GM23248 (cell line): ENCODE results near the gene NKAIN2. TPM values are rescaled to one million over a fixed set of nuclear protein-coding genes. Genes with fewer than 3 reads are reported as not detected.

Source experiments
- DNase-seq: peaks from one replicate; pipeline ENCODE4 v3.0.0-alpha.2; 2015
- H2AFZ ChIP-seq: fragments of 200-600 bp; sonication (generic); 2 replicates; pipeline ENCODE4 v1.6.1; 2016; ENCODE audit warnings: antibody characterized with exemption
- H3F3A ChIP-seq: fragments of 200-600 bp; sonication (generic); 2 replicates; pipeline ENCODE4 v1.6.1; 2016; ENCODE audit warnings: mild to moderate bottlenecking, antibody characterized with exemption, mixed run types; ENCODE audit not compliant: insufficient read depth
- H3K27ac ChIP-seq: fragments of 200-600 bp; sonication (generic); 2 replicates; pipeline ENCODE4 v1.5.1; 2016; ENCODE audit warnings: mild to moderate bottlenecking
- H3K27me3 ChIP-seq: fragments of 200-600 bp; sonication (generic); replicated peaks from 2 replicates; pipeline ENCODE4 v1.6.1; 2016; ENCODE audit warnings: mild to moderate bottlenecking; ENCODE audit not compliant: insufficient read depth
- H3K36me3 ChIP-seq: fragments of 200-600 bp; sonication (generic); 2 replicates; pipeline ENCODE4 v1.6.1; 2016; ENCODE audit warnings: low read depth, mild to moderate bottlenecking
- H3K4me1 ChIP-seq: fragments of 200-600 bp; sonication (generic); 2 replicates; pipeline ENCODE4 v1.6.1; 2016; ENCODE audit warnings: mild to moderate bottlenecking; ENCODE audit not compliant: insufficient read depth
- H3K4me2 ChIP-seq: fragments of 200-600 bp; sonication (generic); one replicate; pipeline ENCODE4 v1.6.1; 2016; ENCODE audit warnings: mild to moderate bottlenecking; ENCODE audit not compliant: unreplicated experiment
- H3K4me3 ChIP-seq: fragments of 200-600 bp; sonication (generic); 2 replicates; pipeline ENCODE4 v1.5.1; 2016; ENCODE audit warnings: mild to moderate bottlenecking
- H3K79me2 ChIP-seq: fragments of 200-600 bp; sonication (generic); 2 replicates; pipeline ENCODE4 v1.6.1; 2016; ENCODE audit warnings: mild to moderate bottlenecking; ENCODE audit not compliant: insufficient read depth
- H3K9ac ChIP-seq: fragments of 200-600 bp; sonication (generic); 2 replicates; pipeline ENCODE4 v1.6.1; 2016; ENCODE audit warnings: mild to moderate bottlenecking
- H3K9me2 ChIP-seq: fragments of 200-600 bp; sonication (generic); 2 replicates; pipeline ENCODE4 v1.6.1; 2016; ENCODE audit warnings: mixed run types, mild to moderate bottlenecking, moderate library complexity; ENCODE audit not compliant: insufficient read depth
- H3K9me3 ChIP-seq: fragments of 200-600 bp; sonication (generic); one replicate; pipeline ENCODE4 v1.6.1; 2017; ENCODE audit warnings: low read depth
- H4K20me1 ChIP-seq: fragments of 200-600 bp; sonication (generic); 2 replicates; pipeline ENCODE4 v1.6.0; 2016; ENCODE audit not compliant: insufficient read depth
- EZH2 ChIP-seq: fragments of 200-600 bp; sonication (generic); IDR thresholded peaks from 2 replicates; pipeline ENCODE4 v1.6.1; 2018; ENCODE audit warnings: antibody characterized with exemption, mild to moderate bottlenecking; ENCODE audit not compliant: insufficient read depth, poor library complexity, severe bottlenecking
- EZH2phosphoT487 ChIP-seq: fragments of 200-600 bp; sonication (generic); IDR thresholded peaks from 2 replicates; pipeline ENCODE4 v1.6.1; 2018; ENCODE audit warnings: antibody characterized with exemption, moderate library complexity, mild to moderate bottlenecking, low read depth; ENCODE audit not compliant: insufficient read depth
- WGBS, 2 experiments: methylation state at CpG; one replicate each; pipeline ENCODE4 v1.1.6; 2015 to 2017; ENCODE audit warnings: low lambda C conversion rate in 2 of 2, low coverage in 1 of 2; ENCODE audit errors: missing lambda C conversion rate in 2 of 2; 5-methylcytosine and 5-hydroxymethylcytosine counted together
- in situ Hi-C: fragments of 300-500 bp; cut with MboI; formaldehyde crosslinking; loops from 2 replicates; pipeline ENCODE4 v1.15.0; 2020
- polyA plus RNA-seq: library from polyadenylated mRNA; unstranded; fragments of >200 nt; fragmentation: Nextera tagmentation; extraction: Ambion mirVana; gene quantifications from 2 replicates; pipeline ENCODE4 v1.2.1, GENCODE V29; 2016
- total RNA-seq: library from RNA; depleted of rRNA; stranded (reverse); fragments of >200 nt; shearing (Covaris generic); gene quantifications from 2 replicates; pipeline ENCODE4 v1.2.3, GENCODE V29; 2014

The NKAIN2 gene
- total and polyA plus RNA-seq, 2 experiments from 2014 or later, result not detected

- Histone ChIP-seq H3K27ac (no peak overlapping the region), H3K9me2 (no peaks in the 10 kb centered on the region), H3F3A (no peaks in the 10 kb centered on the region), H3K9ac (no peak overlapping the region), H3K4me2 (no peak overlapping the region), H3K79me2 (no peaks in the 10 kb centered on the region), H2AFZ (no peak overlapping the region), H3K4me1 (no peaks in the 10 kb centered on the region), H3K27me3 (no peaks in the 10 kb centered on the region), H3K36me3 (no peaks in the 10 kb centered on the region), H3K9me3 (no peaks in the 10 kb centered on the region), H4K20me1 (no peaks in the 10 kb centered on the region), H3K4me3 (no peak overlapping the region)
- no peak for TF ChIP-seq EZH2
- no peak for TF ChIP-seq EZH2phosphoT487
- no peak for DNase-seq
- in situ Hi-C loops, result no loop called here
- 36 to 37% methylated on average over 8 of the region's 8 CpGs for whole genome bisulfite sequencing, 2 experiments
These were observed 451.4 kb downstream of the NKAIN2 start for GRCh38 chr6:124254941-124255685.

DNA sequence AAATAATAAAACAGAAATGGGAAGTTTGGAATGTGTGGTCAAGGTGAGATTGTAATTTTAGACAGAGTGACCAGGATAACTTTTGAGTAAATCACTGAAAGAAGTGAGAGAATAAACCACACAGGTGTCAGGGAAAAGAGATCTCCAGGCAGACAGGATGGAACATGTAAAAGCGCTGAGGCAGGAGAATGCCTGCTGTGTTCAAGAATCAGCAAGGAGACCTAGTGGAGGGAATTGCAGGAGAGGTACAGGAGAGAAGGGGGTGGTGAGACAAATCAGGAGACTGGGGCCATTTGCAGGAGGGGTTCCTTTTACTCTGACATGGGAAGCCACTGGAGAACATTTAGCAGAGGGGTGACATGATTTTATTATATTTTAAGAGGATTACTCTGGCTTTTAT, 456.7 kb downstream of the NKAIN2 start:
- DNase-seq, result no peak
- Histone ChIP-seq H2AFZ (no peak overlapping the region), H3K9ac (no peak overlapping the region), H3K36me3 (no peaks in the 10 kb centered on the region), H3K27me3 (no peaks in the 10 kb centered on the region), H3K27ac (no peak overlapping the region), H3K4me1 (no peaks in the 10 kb centered on the region), H3F3A (no peaks in the 10 kb centered on the region), H3K4me2 (no peak overlapping the region), H3K79me2 (no peaks in the 10 kb centered on the region), H3K9me3 (no peaks in the 10 kb centered on the region), H4K20me1 (no peaks in the 10 kb centered on the region), H3K4me3 (no peak overlapping the region), H3K9me2 (no peaks in the 10 kb centered on the region)
- 23 to 48% methylated on average over 1 of the region's 1 CpG for WGBS, 2 experiments
- in situ Hi-C loops, result no loop called here
- no peak for TF ChIP-seq EZH2
- TF ChIP-seq EZH2phosphoT487, result no peak

- Histone ChIP-seq H3K9me3 (no peaks in the 10 kb centered on the region), H3K4me1 (no peaks in the 10 kb centered on the region), H3K27me3 (no peaks in the 10 kb centered on the region), H2AFZ (no peak overlapping the region), H3K36me3 (no peaks in the 10 kb centered on the region), H3F3A (no peaks in the 10 kb centered on the region), H3K9ac (no peak overlapping the region), H3K79me2 (no peaks in the 10 kb centered on the region), H3K9me2 (no peaks in the 10 kb centered on the region), H3K27ac (no peak overlapping the region), H3K4me2 (no peak overlapping the region), H4K20me1 (no peaks in the 10 kb centered on the region), H3K4me3 (no peak overlapping the region)
- in situ Hi-C loops, result no loop called here
- WGBS, 2 experiments, result 35 to 38% methylated on average over 3 of the region's 3 CpGs
- no peak for DNase-seq
- TF ChIP-seq EZH2phosphoT487 (no peak), EZH2 (no peak)
These were observed 466.1 kb downstream of the NKAIN2 start for GRCh38 chr6:124269733-124270132.

GRCh38 chr6:124273701-124274100, 470.0 kb downstream of the NKAIN2 start:
- Histone ChIP-seq H3K4me3 (no peak overlapping the region), H3K27ac (no peak overlapping the region), H3K27me3 (no peaks in the 10 kb centered on the region), H3K9ac (no peak overlapping the region), H3K9me2 (no peaks in the 10 kb centered on the region), H3K4me2 (no peak overlapping the region), H3K36me3 (no peaks in the 10 kb centered on the region), H3K4me1 (no peaks in the 10 kb centered on the region), H3K9me3 (no peaks in the 10 kb centered on the region), H4K20me1 (no peaks in the 10 kb centered on the region), H2AFZ (no peak overlapping the region), H3K79me2 (no peaks in the 10 kb centered on the region), H3F3A (no peaks in the 10 kb centered on the region)
- WGBS, 2 experiments, result 67 to 73% methylated on average over 1 of the region's 1 CpG
- in situ Hi-C loops, result no loop called here
- TF ChIP-seq EZH2 (no peak), EZH2phosphoT487 (no peak)
- DNase-seq, result no peak

DNA sequence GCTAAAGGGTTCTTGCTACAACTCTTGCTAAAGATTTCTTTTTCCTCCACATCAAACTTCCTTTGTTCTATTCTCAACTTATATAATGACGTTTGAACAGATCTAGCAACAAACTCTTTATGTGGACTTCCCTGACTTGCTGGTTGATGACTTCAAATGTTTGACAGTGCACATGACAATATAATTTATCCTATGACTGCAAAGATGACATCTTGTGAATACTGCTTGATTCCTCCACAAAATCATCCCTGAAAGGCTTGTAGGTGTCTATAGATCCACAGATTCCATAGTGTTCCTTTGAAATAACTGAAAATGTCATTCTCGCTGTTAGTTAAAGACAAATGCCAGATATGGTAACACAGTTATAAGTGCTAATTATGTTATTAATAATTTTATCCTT, 478.9 kb downstream of the NKAIN2 start:
- no peak overlapping the region for H3K27ac ChIP-seq
- H3K4me1 ChIP-seq, result no peaks in the 10 kb centered on the region
- H3K36me3 ChIP-seq, result no peaks in the 10 kb centered on the region
- H3F3A ChIP-seq, result no peaks in the 10 kb centered on the region
- TF ChIP-seq EZH2 (no peak), EZH2phosphoT487 (no peak)
- WGBS, 2 experiments, result 22 to 45% methylated on average over 2 of the region's 2 CpGs
- no peaks in the 10 kb centered on the region for H3K27me3 ChIP-seq
- H3K4me3 ChIP-seq, result no peak overlapping the region
- in situ Hi-C loops, result no loop called here
- no peak overlapping the region for H2AFZ ChIP-seq
- no peak for DNase-seq
- H3K9me2 ChIP-seq, result no peaks in the 10 kb centered on the region
- H3K4me2 ChIP-seq, result no peak overlapping the region
- no peaks in the 10 kb centered on the region for H4K20me1 ChIP-seq
- no peaks in the 10 kb centered on the region for H3K79me2 ChIP-seq
- H3K9me3 ChIP-seq, result no peaks in the 10 kb centered on the region
- H3K9ac ChIP-seq, result no peak overlapping the region
